AG08396 (cell line): Measurements from ENCODE around the gene MRPS23.

Experiments
- DNase-seq: peaks from one replicate; pipeline ENCODE4 v3.0.0; 2012; ENCODE audit warnings: low spot score, mixed read lengths

Gene MRPS23

DNA sequence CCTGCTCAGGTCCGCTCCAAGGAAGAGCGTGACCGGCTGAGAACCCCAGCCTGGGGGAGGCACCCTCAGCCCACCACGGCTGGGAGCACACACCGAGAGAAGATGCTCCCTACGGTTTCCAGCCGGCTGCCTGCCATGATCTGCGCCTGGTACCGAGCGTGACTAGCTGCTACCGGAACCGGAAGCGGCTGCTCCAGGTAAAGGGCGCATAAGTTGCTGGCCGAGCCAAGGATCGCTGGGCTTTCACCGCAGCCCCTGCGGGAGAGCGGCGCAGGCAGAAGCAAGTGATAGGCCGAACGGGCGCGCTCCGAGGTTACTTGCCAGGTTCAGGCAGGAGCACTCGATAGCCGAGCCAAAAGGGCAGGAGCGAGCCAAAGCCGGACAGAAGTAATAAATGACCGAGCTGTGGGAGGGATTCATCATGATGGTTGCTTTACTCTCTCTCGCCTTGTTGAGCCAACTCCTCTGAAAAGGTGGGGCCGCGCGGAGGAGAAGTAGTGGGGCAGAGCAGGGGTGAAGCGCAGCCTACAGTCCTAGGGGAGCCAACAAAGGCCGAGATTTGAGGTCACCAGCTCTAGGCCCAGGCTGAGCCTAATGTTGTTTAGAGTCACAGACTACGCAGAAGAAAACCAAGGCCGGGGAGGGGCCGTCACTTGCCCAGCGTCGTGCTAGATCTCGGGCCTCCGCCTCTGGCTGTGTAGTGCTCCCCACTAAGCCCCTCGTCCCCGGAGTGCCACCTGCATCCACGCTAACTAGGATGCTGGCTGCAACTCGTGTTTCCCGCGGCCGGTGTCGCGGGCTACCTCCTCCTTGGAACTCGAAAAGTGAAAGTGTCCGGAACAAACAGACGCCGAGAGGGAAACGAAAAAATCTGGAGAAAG is at the start of gene MRPS23:
Gene MRPS23, minus strand, starts transcription at position 171 of the 881 bp plus-strand sequence. Its CDS starts 34 bp downstream, at position 137.
- DNase-seq = peak; percentile 96

DNA sequence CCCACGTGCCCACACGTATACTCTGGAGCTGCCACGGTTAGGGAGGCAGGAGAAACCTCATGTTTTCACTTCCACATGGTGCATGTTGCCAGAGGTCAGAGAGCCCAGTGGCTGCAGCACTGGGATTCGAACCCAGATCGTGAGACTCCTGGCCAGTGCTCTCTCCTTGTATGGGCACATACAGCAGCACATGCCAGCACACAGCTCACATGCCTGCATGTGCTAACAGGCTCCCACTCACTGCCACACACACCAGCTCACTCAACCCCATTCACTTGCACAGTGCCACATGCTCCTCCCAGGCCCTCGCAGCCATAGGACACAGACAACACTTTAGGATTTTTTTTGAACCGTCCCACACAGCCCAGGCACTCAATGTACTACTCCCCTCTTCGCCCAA is 49.5 kb upstream of the MRPS23 start:
- DNase-seq = no peak

DNA sequence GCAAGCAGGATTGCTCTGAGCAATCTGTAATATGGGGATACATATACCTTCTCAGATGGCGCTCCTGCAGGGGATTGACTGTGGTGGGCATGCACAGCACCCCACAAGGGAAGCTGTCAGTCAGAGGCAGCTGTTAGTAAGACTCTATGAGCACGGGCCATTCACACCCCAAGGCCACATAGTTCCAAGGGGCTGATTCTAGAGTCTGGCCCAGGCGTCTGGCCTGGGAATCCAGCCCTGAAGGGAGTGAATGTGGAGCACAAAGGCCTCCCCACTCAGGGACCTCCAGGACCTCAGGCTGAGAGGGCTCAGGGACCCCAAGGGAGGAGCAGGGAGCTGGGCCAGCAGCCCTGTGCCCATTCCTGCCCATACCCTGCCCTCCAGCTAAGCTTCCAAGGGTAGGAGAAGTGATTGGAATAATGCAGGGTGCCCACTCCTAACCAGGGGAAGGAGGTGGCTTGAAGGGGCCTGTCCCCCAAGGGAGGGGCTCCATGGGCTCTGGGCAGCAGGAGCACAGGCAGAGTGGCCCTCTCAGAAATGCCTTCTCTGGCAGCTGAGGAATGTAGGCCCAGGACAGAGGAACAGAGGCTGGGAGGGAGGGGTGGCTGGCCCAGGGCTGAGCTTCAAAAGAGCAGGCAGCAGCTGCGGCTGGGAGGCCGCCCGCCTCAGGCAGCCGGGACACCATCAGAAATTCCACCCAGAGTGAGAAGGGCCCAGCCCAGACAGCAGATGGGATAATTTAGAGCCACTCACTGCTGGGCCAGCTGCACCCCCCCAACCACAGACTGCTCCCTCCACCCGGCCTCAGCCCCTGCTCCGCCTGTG is 48.9 kb upstream of the MRPS23 start:
- peak; percentile 83 for DNase-seq

DNA sequence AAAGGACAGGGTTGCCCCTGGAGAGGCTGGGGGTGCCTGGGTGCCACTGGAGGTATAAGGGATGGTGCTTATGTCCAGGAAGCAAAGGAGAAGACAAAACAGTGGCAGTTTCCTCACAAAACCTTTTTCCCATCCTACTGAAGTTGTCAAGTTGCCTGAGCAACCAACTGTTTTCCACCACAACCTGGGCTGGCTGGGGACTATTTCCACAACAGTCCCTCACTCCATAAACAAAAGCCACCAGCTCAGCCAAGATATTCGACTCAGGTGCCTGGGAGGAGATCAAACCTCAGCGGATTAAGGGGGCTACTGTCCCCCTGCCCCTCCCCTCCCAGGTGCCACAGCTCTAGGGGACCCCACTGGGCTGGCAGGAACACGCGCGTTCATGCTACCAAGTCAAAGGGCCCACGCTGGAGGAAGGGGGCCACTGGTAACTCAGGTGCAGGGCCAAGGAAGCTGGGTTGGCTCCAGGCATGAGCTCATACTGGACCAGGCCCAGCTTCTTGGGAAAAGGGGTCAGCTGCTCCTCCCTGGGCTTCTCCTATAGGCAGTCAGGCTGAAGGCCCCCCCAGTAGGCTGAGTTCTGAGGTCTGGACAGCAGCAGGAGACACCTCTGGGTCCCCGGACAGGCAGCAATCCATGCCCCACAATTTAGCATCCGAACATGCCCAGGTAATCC is 45.7 kb upstream of the MRPS23 start:
- no peak for DNase-seq

- DNase-seq = no peak
Measured at GRCh38 chr17:57894848-57895247, 45.0 kb upstream of the MRPS23 start.

DNA sequence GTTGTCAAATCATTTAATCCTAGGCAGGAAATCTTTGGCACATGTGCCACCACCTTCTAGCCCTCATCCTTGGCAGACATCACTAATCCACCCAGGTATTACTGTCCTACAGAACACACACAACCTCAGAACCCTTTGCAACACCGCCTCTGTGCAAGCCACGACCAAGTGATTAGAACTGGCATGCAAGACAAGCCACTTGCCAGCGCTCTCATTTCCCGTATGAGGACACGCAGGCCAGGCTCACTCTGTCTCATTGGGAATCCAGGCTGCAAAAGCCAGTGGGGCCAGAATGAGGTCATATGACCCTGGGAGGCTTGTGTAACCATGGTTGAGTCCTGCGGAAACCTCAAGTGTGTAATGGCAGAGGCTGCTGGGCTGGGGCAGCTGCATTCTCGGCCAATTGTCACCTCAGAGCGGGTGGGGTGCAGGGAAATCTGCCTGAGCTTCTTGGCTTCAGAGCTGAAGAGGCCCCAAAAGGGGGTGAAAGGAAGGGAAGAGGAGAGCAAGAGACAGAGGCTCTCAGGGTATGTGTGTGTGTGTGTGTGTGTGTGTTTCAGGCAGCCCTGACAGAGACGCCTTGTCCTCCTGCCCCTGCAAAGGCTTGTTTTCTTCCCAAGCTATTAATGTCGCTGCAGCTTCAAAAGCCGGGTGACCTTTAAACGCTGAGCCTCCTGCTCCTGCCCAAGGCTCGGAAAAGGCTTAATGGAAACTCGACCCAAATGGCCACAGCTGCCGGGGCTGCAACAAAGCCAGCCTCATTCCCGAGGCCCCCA is 43.2 kb upstream of the MRPS23 start:
- DNase-seq = peak; percentile 93

GRCh38 chr17:57892146-57892819 is 42.4 kb upstream of the MRPS23 start:
- DNase-seq = peak; percentile 90

GRCh38 chr17:57890857-57891232 is 41.0 kb upstream of the MRPS23 start:
- DNase-seq = no peak

DNA sequence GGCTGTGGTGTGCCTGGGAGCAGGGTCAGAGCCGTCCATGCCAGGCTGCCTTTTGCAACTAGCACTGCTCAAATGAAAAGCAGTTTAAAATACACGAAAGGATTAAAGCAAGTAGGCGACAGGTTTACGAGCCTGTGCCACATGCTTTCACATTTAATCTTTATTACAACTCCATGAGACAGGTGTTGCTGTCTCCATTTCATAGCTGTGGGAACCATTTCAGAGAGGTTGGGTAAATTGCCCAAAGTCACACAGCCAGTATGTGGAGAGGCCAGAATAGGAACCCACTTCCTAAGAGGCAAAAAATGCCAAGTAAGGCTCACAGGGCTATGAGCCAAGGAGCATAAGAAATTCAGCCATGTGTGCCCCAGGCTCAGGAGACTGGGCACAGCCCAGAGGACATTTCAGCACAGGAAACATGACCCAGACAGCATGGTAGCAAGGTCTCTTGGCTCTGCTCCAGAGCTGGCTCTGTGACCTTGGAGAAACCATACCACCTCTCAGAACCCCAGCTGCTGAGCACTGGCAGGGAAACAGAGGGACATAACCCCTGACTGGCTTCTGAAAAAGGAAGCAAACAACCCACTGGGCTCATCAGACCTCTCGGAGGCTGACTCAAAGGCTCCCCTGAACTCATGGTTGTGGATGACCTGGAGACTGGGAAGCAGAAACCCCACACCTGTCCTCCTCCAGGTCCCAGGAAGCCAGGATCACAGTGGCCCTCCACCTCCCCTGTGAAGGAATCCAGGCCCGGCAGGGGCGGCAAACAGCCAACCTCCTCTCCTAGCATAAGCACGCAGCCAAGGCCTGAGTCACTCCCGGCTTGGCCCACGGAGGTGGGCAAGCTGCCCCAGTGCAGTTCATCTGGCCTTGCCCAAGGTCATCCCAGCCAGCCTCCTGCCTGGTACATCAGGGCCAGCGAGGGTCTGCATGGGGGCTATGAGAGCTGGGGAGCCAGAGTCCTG is 40.3 kb upstream of the MRPS23 start:
- peak; percentile 89 for DNase-seq

DNA sequence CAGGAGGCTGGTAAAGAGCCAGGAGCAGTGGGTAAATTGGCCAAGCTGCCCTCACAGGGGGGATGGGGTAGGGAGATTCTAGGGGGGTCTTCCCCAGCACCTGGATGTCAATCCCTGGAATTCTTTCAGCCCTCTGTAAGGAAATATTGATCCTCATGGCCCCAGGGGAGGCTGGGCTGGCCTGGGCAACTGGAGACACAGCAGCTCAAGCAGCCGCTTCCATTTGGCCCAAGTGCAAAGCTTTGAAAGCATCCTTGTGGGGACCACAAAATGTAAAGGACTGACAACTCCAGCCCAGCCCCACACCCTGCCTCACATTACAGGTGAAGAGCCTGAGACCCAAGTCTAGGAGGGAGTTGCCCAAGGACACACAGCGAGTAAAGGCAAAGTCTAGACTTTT is 39.4 kb upstream of the MRPS23 start:
- DNase-seq = no peak

DNA sequence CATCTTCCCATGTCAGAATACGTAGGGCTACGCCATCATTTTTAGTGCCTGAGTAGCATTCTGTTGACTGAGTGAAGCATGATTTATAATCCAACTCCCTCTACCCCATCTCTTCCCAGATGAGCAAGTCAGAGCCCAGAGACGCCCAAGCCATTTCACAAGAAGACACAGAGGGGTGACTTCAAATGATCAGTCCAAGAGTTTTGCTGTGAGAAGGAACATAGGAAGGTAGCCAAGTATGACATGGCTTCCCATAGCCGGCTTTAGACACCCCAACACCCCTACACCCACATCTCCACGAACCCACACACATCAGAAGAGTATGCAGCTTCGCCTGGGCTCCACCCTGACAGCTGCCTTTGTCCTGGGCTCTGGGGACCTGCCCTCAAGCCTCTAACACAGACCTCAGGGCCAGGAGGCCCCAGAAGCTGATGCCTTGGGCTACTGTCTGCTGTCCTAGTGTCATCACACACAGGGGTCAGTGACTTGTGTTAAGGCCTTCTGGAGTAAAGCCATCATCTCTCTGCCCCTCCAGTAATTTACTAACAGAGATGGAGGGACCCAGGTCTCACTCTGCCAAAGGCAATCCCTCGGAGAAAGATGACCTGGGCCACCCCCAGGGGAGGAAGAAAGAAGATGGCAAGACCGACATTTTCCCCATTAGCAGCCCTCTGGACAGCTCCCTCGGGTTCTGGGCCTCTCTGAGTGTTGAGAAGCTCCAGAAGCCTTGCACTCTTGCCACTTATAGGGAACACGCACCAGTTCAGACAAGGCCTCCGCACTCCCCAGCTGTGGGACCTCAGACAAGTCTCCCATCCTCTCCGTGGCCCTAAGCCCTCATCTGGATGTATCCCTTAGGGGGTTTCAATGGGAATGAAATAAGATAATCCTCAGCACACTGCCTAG is 38.7 kb upstream of the MRPS23 start:
- no peak for DNase-seq

- DNase-seq = no peak
Measured at GRCh38 chr17:57887161-57887560, 37.3 kb upstream of the MRPS23 start.

- DNase-seq = no peak
Measured at GRCh38 chr17:57886020-57886419, 36.2 kb upstream of the MRPS23 start.

DNA sequence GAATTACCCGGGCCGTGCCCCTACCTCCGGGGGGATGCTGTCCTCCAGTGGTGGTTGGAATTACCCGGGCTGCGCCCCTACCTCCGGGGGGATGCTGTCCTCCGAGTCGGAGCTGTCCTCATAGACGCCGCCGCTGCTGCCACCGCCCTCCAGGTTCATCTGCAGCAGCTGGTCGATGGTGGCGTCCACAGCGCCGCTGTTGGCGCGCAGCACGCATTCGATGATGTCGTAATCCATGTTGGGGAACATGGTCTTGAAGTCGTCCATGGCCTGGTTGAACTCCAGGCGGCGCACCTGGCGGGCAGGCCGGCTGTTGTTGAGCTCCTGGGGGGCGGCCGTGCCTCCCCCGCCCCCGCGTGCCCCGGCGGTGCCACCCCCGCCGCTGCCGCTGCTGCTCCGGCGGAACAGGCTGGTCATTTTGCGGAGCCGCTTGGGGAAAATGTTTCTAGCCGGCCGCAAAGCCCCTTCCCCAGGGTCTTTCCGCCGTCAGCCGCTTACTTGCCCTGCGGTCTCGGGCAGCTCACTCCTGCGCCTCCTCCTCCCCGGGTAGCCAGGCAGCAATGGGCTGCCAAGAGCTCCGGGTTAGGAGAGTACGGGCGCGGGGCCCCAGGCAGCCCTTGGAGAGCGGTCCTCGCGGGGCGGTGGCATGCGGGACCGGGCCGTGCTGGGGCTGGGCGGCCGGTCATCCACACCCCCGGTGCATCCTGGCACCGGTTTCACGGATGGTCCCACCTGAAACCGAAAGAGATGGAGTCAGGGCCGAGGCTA is 35.5 kb upstream of the MRPS23 start:
- no peak for DNase-seq

- DNase-seq = no peak
Measured at GRCh38 chr17:57881783-57882351, 32.0 kb upstream of the MRPS23 start.

GRCh38 chr17:57881143-57881542 is 31.3 kb upstream of the MRPS23 start:
- DNase-seq = peak; percentile 82

- DNase-seq = no peak
Measured at GRCh38 chr17:57880086-57880456, 30.2 kb upstream of the MRPS23 start.
